Progenitor cell of endocrine pancreas (in vitro differentiated cells): Measurements from ENCODE around the gene FARS2. TPM values are rescaled to one million over a fixed set of nuclear protein-coding genes. Genes with fewer than 3 reads are reported as not detected.
A peak's percentile ranks its signal among the peaks of the same experiment; 100 is the strongest.

ENCODE experiments used
- DNase-seq: peaks from one replicate; pipeline ENCODE4 v3.0.0; 2021; ENCODE audit warnings: low spot score; ENCODE audit not compliant: unreplicated experiment
- H3K27ac Mint-ChIP-seq: 2 replicates; pipeline ENCODE4 v1.8.0; 2021; ENCODE audit warnings: mild to moderate bottlenecking, moderate library complexity, mixed read lengths
- H3K27me3 Mint-ChIP-seq: 2 replicates; pipeline ENCODE4 v1.8.0; 2021; ENCODE audit warnings: mixed read lengths
- H3K36me3 Mint-ChIP-seq: 2 replicates; pipeline ENCODE4 v1.8.0; 2022; ENCODE audit warnings: mixed read lengths; ENCODE audit not compliant: insufficient read depth
- H3K4me1 Mint-ChIP-seq: 2 replicates; pipeline ENCODE4 v1.8.0; 2021; ENCODE audit warnings: low read depth, mixed read lengths
- H3K4me3 Mint-ChIP-seq: 2 replicates; pipeline ENCODE4 v1.8.0; 2021; ENCODE audit warnings: low read depth, mild to moderate bottlenecking, moderate library complexity, mixed read lengths
- H3K9me3 Mint-ChIP-seq: 2 replicates; pipeline ENCODE4 v1.8.0; 2021; ENCODE audit warnings: low read depth, mixed read lengths
- CTCF ChIP-seq: fragments of 200-600 bp; sonication (generic); IDR thresholded peaks from one replicate; pipeline ENCODE4 v1.5.0; 2021; ENCODE audit warnings: antibody characterized with exemption, mild to moderate bottlenecking; ENCODE audit not compliant: unreplicated experiment
- total RNA-seq: library from RNA; stranded (reverse); gene quantifications from 2 replicates; pipeline ENCODE4 v1.2.1, GENCODE V29; 2021

FARS2 gene
- total RNA-seq, 1 donor from 2014 or later = 20.8 TPM

GRCh38 chr6:5504078-5504477 is 242.8 kb downstream of the FARS2 start:
- H3K27ac Mint-ChIP-seq = no peak overlapping the region
- no peaks in the 10 kb centered on the region for H3K36me3 Mint-ChIP-seq
- TF ChIP-seq CTCF = no peak
- H3K9me3 Mint-ChIP-seq = no peaks in the 10 kb centered on the region
- peaks cover 9% of the 10 kb centered on the region for H3K4me1 Mint-ChIP-seq
- DNase-seq = no peak
- no peak overlapping the region for H3K4me3 Mint-ChIP-seq
- no peaks in the 10 kb centered on the region for H3K27me3 Mint-ChIP-seq

- DNase-seq = no peak
- H3K36me3 Mint-ChIP-seq = no peaks in the 10 kb centered on the region
Measured at GRCh38 chr6:5506149-5506548, 244.8 kb downstream of the FARS2 start.

GRCh38 chr6:5506597-5506996 is 245.3 kb downstream of the FARS2 start:
- H3K27ac Mint-ChIP-seq = no peak overlapping the region
- TF ChIP-seq CTCF = no peak

More at GRCh38 chr6:5506149-5506548, 244.8 kb downstream of the FARS2 start:
- peak overlapping the region; percentile 62 for H3K27ac Mint-ChIP-seq
- H3K4me1 Mint-ChIP-seq = peaks cover 4% of the 10 kb centered on the region
- TF ChIP-seq CTCF = no peak
- H3K4me3 Mint-ChIP-seq = no peak overlapping the region
- H3K27me3 Mint-ChIP-seq = no peaks in the 10 kb centered on the region
- no peaks in the 10 kb centered on the region for H3K9me3 Mint-ChIP-seq

GRCh38 chr6:5507131-5507681 is 245.9 kb downstream of the FARS2 start:
- no peak overlapping the region for H3K4me3 Mint-ChIP-seq
- no peaks in the 10 kb centered on the region for H3K36me3 Mint-ChIP-seq
- no peak for DNase-seq
- no peaks in the 10 kb centered on the region for H3K27me3 Mint-ChIP-seq
- no peak overlapping the region for H3K27ac Mint-ChIP-seq
- H3K9me3 Mint-ChIP-seq = no peaks in the 10 kb centered on the region
- no peaks in the 10 kb centered on the region for H3K4me1 Mint-ChIP-seq
- no peak for TF ChIP-seq CTCF

More at GRCh38 chr6:5506597-5506996, 245.3 kb downstream of the FARS2 start:
- Mint-ChIP-seq H3K4me1 (peaks cover 4% of the 10 kb centered on the region), H3K27me3 (no peaks in the 10 kb centered on the region), H3K4me3 (no peak overlapping the region), H3K9me3 (no peaks in the 10 kb centered on the region), H3K36me3 (no peaks in the 10 kb centered on the region)
- no peak for DNase-seq

GRCh38 chr6:5509106-5509505 is 247.8 kb downstream of the FARS2 start:
- peaks cover 2% of the 10 kb centered on the region for H3K4me1 Mint-ChIP-seq
- no peak overlapping the region for H3K4me3 Mint-ChIP-seq
- H3K27me3 Mint-ChIP-seq = no peaks in the 10 kb centered on the region
- no peak overlapping the region for H3K27ac Mint-ChIP-seq
- no peak for DNase-seq
- H3K9me3 Mint-ChIP-seq = no peaks in the 10 kb centered on the region
- TF ChIP-seq CTCF = no peak
- no peaks in the 10 kb centered on the region for H3K36me3 Mint-ChIP-seq
